NT2/D1 (cell line): ENCODE results near the gene ERC1.

ENCODE experiments used
- SUZ12 ChIP-seq: IDR thresholded peaks from 2 replicates; pipeline ENCODE4 v1.6.1; 2011; ENCODE audit not compliant: insufficient read length, insufficient read depth; ENCODE audit errors: extremely low read depth
- YY1 ChIP-seq: IDR thresholded peaks from 2 replicates; pipeline ENCODE4 v1.6.1; 2011; ENCODE audit not compliant: insufficient read length, insufficient read depth
- ZNF274 ChIP-seq: IDR thresholded peaks from 2 replicates; pipeline ENCODE4 v1.6.1; 2011; ENCODE audit warnings: mild to moderate bottlenecking, low read depth, low read length

DNA sequence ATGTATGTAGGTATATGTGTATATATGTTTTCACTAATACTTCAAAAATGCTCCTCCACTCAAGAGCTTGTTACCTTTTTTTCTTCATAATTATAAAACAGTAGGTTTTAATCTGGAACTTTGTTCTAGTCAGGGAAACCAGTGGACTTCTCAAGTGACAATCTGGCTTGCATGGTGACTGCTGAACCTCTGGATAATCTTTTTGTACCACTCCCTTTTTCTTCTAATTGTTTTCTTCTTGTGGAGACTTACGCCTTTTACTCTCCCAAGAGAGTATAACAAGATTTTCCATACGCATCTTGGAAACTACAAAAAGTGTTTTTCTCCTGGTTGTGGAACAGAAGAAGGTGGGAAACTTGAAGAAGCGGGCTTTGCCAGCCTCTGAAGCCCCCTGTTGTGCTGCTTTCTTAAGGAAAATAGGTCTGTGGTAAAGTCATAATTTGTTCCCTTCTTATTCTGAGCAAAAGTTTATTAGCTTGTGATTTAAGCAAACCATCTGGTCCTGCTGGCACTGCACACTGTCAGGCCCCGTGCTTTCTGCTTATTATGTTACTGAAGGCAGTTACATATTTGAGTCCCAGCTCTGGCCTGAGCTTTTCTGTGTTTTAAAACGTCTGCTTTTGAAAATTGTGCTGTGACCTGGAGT lies 291.8 kb downstream of the ERC1 start:
- TF ChIP-seq ZNF274 (no peak), YY1 (no peak), SUZ12 (no peak)
